HL-60/S4 treated with phorbol 12-myristate 13-acetate at 8.2 ng/mL for 4 days and 3 days (cell line): Measurements from ENCODE around the gene RBBP8.
"Not testable (repeated sequence)": the region's sequence is repeated elsewhere in the genome, so short reads cannot be mapped to it uniquely, and the experiment has no call there.

Experiments
- in situ Hi-C: fragments of 300-500 bp; cut with MboI; formaldehyde crosslinking; loops from 2 replicates; pipeline ENCODE4 v1.15.0; 2022; ENCODE audit warnings: low sequenced_read_pairs

RBBP8 gene

DNA sequence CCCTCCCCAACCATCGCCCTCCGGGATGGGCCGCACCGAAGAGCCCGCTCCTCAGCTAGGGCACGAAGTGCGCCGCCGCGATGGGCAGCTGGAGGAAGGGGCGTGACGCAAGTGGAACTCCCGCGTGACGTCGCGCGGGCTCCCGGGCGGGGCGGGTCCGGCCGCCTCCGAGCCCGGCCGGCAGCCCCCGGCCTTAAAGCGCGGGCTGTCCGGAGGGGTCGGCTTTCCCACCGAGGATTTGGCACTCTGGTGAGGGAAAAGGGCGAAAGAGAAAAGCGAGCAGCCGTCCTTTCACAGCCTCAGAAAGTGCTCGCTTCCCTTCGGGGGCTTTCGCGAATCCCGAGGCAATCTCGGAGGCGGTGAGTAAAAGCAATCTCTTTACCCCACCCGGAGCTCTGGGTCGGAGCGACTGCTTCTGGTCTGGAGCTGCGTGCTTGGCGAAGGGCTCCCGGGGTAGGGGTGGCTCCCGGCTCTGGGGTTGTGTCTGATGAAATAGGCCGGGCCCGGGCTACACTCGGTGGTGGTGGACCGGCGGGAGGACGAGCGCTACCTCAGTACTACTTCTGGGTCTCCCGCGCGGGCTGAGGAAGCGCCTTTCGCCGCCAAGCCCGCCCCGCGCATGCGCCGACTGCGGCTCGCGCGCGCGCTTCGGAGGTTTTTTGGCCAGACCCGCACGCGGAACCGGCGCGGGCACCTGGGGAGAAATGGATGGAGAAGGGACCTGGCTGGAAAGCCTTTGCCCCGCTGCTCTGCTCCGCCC lies at the start of gene RBBP8:
RBBP8 (plus strand) TSS at position 123 of the 760 bp plus-strand sequence. CDS start 3,524 bp downstream, outside the sequence.
- in situ Hi-C loops: no loop called here

DNA sequence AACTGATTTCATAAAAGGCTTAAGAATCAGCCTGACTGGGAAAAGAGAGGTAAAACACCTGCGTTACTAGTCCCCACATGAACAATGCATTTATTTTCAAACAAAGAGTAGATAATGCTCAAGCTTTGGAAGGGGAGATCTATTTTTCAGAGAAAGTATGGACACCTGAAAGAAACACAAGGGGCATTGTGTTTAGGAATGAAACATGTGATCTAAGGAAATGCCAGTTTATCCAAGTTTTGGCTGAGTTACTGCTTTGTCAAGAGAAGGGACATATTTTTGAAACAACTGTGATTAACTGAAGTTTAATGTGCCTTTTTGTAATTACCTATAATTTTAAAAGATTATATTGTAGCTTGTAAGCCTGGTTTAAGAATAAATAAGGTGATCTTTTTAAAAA lies 49.3 kb upstream of the RBBP8 start:
- in situ Hi-C loops: no loop called here

DNA sequence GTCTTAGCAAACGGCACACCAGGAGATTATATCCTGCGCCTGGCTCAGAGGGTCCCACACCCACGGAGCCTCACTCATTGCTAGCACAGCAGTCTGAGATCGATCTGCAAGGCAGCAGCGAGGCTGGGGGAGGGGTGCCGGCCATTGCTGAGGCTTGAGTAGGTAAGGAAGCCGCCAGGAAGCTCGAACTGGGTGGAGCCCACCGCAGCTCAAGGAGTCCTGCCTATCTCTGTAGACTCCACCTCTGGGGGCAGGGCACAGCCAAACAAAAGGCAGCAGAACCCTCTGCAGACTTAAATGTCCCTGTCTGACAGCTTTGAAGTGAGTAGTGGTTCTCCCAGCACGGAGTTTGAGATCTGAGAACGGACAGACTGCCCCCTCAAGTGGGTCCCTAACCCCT lies 47.4 kb upstream of the RBBP8 start:
- in situ Hi-C loops: not testable (repeated sequence)

DNA sequence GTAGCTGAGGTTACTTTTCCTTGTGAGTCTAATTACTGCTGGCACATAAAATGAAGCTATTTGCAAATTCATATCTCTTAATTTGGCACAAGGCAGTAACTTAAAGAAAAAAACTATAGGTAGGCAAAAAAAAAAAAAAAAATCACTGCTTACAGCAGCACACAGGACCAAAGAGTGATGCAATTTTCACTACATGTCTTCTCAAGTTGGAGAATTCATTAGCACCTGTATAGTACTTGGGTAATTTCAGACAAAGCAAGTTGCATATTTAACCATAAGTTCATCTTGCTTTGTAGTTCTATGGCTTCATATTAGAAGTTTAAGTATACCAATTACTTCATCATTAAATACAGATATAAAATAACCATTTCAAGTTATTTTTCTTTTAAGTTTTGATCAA lies 33.7 kb upstream of the RBBP8 start:
- in situ Hi-C loops: no loop called here

DNA sequence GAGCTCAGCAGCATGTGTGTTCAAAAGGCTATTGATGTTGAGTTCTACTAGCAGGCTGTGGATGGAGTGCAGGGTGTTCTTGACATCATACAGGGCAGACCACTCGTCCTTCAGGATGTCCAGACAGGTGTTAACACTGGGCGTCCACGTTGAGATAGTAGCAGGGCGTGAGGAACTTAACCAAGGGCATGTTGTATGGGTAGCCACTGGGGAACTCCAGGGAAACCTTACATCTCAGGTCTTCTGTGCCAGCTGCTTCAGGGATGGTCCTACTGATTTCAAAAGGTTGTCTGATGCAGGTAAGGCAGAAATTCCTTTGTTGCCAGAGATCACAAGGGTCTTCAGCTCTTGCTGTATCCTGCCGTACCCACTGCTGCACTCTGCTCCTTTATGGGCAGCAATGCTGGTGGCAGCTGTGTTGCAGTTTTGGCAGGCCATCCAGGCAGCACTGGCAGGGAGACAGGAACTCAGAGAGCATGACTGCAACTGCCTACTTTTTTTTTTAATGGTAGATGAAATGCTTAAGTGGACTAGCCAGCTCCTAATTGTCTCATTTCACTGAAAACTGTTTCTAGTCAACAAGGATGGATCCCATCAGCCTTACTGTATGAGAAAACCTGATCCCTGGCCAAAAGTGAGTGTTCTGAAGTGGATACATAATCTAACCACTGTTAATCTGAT lies 32.4 kb upstream of the RBBP8 start:
- in situ Hi-C loops: no loop called here

DNA sequence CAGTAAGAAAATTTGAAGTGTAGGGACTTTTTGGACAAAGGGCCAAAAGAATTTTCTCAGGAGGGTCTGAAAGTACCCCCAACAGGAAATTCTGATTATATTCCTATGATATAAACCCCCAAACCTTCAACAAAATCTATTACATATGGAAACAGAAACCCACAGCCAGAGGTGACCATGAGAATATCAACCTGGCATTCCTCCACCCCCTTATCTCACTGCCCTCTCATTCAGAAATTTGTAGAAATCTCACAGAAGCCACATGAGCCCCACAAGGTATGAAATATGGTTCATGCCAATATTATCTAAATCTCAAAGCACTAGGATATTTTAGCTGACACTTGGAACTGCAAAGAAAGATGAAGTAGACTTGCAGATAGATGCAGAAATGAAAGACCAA lies 31.0 kb upstream of the RBBP8 start:
- in situ Hi-C loops: no loop called here

DNA sequence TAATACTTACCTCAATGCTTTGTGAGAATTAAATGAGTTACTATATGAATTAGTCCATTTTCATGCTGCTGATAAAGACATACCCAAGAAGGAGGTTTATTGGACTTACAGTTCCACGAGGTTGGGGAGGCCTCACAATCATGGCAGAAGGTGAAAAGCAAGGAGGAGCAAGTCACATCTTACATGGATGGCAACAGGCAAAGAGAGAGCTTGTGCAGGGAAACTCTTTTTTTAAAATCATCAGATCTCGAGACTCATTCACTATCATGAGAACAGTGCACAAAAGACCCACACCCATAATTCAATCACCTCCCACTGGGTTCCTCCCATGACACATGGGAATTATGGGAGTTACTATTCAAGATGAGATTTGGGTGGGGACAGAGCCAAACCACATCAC lies 29.9 kb upstream of the RBBP8 start:
- in situ Hi-C loops: not testable (repeated sequence)

DNA sequence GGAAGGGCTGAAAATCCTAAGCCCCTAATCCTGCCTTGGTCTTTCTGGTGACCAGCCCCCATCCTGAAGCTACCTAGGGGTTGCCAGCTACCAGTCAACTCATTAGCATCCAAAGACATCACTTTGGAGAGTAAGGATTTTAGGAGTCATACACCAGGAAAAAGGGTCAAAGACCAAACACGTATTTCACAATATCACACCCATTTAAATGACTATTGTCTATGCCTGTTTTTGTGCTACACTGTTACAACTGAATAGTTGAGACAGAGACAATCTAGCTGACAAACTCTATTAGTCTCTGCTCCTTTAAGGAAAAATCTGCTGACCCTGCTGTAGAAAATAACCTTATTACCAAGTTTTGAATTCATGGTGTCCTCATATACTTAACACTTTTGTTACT lies 21.0 kb upstream of the RBBP8 start:
- in situ Hi-C loops: no loop called here

DNA sequence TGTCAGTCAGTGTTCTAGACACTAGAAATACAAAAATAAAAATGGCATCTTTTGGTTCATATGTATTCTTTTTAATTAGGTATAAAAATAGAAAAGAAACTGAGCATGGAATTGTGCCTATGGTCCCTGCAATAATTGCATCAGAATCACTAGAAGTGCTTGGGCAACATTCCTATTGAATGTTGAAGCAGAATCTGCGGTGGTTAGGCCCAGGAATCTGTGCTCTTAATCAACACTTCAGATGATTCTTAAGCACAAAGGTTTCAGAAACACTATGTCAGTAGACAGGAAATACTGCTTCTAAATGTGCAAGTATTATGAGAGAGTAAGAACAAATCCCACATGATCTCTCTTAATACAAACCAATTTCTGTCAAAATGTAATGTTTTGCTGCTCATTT lies 20.3 kb upstream of the RBBP8 start:
- in situ Hi-C loops: no loop called here

DNA sequence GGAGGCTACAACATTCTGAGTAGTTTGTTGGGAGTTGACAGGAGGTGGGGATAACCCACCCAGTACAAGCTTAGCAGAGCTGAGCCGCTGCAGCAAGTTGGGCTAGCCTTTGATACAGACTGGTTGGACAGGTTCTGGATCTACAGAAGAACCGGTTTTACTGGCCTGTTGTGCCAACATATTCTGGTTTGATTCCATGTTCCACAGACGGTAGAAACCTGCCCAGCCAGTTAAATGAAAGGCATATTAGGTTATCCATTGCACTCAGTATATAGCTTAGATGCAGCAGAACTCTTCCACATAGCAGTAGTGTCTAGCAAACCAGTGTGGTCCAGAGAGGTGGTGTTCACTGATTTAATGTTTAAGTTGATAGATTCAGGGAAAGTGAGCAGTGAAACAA lies 19.3 kb upstream of the RBBP8 start:
- in situ Hi-C loops: no loop called here

DNA sequence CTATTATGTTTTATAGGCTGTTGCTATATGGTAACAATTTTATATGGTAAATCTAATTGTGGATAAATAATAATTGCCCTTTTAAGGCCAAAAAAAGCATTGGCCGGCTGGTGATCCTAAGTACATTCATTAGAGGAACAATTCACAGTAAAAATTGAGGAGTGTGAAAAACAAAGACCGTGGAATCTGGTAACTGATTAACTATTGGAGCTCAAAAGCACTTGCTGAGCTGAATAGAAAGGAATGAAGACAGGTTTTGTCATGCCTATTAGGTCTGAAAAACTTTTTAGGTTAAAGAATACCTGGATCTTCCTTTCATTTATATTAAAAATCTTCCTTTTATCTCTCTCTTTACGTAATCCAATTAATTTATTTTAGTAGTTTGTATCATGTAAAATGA lies 18.5 kb upstream of the RBBP8 start:
- in situ Hi-C loops: no loop called here

DNA sequence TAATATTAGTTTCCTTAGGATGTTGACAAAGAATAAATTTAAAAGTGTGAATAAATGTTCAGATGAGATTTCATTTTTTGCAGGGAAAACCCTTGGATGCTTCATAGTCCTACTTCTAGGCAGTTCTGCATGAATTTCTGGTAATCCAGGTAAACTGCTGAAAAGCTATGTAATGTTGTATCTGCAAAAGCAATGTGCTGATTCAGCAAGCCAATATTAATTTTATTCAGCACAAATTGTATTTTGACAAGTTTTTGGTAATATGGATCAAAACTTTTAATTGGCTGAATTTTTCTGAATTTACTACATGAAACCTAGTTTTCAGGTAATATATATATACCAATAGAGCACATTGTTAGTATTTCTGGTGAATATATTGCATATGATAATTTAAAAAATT lies 17.8 kb upstream of the RBBP8 start:
- in situ Hi-C loops: no loop called here

DNA sequence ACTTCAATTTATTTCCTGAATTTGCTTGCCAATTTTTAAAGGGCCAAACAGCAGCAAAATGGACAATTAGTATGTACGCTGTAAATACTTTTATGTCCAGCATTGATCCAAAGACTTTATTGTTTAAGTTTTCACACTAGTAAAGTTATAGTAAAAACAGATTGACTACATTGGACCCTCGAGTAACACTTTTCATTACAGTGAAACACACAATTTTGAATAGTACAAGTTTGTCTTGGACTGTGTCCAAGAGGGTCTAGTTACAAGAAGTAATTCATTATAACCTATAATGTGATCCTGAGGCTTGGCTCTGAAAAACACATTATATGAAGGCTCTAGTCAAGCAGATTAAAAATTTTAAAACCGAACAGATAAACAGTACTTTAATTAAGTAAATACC lies 11.4 kb upstream of the RBBP8 start:
- in situ Hi-C loops: no loop called here

DNA sequence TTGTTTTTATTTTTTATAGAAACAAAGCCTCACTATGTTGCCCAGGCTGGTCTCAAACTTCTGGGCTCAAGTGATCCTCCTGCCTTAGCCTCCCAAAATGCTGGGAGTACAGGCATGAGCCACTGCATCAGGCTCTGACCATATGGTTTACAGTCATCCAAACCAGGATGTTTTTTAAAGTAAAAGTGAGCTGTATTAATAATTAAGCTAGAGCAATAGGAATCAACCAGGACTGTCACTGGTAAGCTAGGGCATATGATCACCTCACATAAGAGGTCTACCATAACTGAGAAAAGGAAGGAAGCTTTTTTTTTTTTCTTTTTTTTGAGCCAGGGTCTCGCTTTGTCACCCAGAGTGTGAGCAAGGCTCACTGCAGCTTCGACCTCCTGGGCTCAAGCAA lies 8.5 kb upstream of the RBBP8 start:
- in situ Hi-C loops: no loop called here

DNA sequence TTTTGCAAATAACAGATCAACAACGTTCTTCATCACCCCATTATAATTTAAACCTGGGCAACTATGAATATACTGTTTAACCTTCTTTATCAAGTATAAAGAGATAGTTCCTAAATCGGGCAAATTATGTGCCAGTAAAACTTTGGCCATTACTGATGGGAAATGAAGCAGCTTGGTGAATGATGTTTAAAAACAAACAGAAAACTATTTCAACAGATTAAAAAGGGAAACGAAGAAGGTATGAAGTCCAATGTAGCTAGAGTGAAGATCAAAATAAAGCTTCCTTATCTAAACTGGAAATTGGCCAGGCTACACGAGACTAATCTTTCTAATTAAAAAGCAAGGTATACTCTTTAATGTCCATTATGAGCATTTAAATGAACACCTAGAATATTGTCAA lies 6.7 kb upstream of the RBBP8 start:
- in situ Hi-C loops: no loop called here

DNA sequence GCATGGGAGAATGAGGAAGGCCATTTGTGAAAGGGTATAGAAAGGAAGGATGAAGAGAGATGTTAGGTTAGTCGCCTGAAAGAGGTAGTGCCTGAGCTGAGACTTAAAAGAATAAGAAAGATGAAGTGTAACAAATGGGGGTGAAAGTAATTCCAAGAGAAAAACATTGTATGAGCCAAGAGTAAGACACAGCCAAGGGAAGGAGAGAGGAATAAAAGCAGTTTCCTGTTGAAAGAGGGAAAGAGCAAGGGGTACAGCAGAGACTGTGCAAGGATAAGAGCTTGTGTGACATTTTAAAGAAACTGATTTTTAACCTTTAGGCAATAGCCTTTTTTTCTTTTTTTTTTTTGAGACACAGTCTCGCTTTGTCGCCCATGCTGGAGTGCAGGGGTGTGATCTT lies 4.8 kb upstream of the RBBP8 start:
- in situ Hi-C loops: no loop called here

DNA sequence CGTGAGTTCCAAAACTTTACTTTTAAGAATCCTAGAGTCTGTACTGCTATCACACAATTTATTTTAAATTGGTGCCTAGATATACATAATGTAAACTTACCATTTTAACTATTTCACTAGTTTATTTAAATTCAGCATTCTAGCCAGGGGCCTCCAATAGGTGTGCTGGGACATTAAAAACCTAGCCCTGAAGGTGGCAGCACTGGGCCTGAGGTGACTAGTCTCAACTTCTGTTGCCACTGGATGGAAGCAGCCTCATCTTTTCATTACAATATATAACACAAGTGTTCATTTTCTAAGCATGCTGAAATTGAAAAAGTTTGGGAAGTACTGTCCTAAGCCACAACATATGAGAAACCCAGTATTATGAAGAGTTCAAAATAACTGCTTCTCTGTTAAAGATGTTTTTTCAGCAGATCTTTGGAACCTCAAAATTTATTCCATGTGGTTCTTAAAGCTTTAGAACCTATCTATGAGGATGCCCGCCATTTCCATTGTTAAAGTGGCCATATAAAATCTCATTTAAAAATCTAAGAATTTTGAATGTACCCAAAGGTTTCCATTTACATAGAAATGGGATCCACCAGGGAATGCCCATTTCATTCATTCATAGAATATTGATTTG lies 2.9 kb upstream of the RBBP8 start:
- in situ Hi-C loops: no loop called here

DNA sequence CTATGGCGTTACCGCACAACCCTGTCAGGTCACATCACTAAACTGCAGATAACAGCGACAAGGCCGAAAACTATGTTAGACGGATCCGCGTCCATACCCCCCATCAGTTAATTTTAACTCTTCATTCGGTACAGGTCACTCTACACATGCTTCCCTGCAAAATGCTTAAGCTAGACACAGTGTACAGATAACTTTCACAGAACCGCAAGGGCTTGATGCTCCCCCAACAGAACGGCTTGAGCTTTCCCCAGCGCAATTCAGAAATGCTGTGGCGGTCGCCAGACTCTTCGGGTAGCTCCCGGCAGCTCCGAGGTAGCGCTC lies 283 bp upstream of the RBBP8 start:
- in situ Hi-C loops: no loop called here

DNA sequence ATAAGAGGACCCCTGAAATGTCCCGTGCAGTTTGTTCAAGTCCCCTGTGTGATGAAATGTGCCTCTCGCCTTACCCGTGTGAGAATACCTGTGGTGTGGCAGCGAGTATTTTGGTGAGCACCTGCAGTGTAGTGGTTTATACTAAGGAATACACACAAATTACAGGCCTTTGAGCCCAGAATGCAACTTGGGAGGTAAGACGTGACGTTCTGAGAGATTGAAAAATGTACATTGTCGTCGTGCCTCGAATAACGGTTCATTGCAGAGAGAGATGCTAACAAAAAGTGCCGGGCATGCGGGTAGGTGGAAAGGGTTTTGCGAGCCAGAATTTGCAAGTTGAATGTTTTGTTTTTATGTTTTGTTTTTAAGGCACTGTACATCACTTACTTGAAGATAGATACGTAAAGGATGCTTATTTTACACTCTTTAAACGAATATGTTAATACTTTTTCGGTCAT lies 867 bp downstream of the RBBP8 start:
- in situ Hi-C loops: no loop called here

DNA sequence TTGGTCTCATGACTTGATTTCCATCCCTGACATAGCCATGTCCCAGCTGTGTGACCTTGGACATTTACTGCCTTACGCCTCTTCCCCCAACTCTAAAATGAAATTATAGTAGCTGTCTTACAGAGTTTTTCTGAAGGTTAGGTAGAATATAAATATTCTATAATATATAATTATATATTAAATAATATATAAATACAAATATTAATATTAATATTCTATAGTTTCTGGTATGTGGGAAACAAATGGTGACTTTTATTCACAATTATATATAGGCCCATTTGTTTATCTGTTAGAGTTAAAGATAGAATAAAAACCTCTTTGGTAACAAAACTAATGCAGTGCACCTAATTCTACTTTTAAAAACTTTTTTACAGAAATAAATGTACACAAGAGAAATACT lies 1.7 kb downstream of the RBBP8 start:
- in situ Hi-C loops: no loop called here

DNA sequence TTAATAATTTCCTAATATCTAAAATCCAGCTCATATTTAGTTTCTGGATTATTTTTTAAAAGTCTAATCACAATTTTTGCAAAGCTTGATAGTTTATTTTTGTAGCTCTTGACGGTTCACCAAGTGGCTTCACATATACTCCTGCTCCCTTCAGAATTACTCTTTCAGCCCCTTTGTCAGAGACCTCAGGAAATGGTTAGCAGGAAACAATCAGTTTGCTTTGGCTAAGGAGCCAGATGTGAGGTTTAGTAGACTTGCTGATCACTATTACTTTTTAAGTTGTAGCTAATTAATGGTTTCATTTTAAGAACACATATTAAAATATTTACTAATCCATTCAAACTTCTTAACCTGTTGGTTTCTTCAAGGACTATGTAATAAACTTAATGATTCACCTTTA lies 2.3 kb downstream of the RBBP8 start:
- in situ Hi-C loops: no loop called here

DNA sequence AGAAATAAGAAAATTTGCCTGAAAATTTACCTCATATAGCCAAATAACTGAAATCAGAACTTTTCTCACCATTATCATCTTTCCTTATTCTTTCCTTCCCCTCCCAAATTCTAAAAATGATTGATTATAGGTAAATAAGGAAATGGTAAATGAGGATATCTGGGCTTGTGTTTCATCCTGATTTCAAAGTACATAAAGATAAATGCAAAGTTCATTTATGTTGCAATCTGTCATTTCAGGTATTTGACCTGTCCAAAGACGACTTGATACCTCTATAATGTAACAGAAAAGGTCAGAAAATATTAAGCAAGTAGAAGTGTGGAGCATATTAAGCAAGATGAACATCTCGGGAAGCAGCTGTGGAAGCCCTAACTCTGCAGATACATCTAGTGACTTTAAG lies 3.4 kb downstream of the RBBP8 start:
- in situ Hi-C loops: no loop called here
